PC-9 (cell line): Measurements from ENCODE around the gene HSPG2.

Experiments
- EZH2 ChIP-seq: fragments of 200-600 bp; sonication (generic); IDR thresholded peaks from 2 replicates; pipeline ENCODE4 v1.8.0; 2017; ENCODE audit warnings: antibody characterized with exemption, low read depth
- TF ChIP-seq, protein P1 (sequence below): fragments of 200-600 bp; sonication (generic); conservative IDR thresholded peaks from 2 replicates; pipeline ENCODE4 v1.6.1; 2017; ENCODE audit warnings: mixed run types, antibody characterized with exemption, mild to moderate bottlenecking, moderate library complexity

DNA sequence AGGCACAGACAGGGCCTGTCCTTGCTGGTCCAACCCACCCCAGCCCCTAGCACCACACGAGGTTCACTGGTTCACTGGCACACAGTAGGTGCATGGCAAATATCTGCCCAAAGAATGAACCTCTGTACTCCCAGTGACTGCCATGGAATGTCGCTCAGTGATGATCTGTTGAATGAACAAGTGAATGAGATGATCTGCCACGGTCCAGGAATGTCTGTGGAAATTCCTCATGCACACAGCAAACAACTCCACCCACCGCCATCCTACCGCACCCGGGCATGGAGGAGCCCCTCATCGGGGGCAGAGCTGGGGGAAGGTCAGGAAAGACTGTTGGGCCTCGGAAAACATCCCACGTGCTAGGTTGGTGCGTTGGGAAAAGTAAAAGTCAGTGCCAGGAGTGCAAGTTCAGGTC is 1.7 kb downstream of the HSPG2 start:
- TF ChIP-seq, protein P1, sequence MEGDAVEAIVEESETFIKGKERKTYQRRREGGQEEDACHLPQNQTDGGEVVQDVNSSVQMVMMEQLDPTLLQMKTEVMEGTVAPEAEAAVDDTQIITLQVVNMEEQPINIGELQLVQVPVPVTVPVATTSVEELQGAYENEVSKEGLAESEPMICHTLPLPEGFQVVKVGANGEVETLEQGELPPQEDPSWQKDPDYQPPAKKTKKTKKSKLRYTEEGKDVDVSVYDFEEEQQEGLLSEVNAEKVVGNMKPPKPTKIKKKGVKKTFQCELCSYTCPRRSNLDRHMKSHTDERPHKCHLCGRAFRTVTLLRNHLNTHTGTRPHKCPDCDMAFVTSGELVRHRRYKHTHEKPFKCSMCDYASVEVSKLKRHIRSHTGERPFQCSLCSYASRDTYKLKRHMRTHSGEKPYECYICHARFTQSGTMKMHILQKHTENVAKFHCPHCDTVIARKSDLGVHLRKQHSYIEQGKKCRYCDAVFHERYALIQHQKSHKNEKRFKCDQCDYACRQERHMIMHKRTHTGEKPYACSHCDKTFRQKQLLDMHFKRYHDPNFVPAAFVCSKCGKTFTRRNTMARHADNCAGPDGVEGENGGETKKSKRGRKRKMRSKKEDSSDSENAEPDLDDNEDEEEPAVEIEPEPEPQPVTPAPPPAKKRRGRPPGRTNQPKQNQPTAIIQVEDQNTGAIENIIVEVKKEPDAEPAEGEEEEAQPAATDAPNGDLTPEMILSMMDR: no peak
- no peak for TF ChIP-seq EZH2
